Right hindlimb (tissue), 1 donor: ENCODE data around the gene MPST.

ENCODE experiments used
- DNase-seq: peaks from one replicate; pipeline ENCODE4 v3.0.0-alpha.2; 2018

Gene MPST

GRCh38 chr22:37023743-37024338 is 4.3 kb downstream of the MPST start:
- no peak for DNase-seq

GRCh38 chr22:37024339-37025157 is 5.0 kb downstream of the MPST start:
- DNase-seq = no peak

- no peak for DNase-seq
These were observed 6.0 kb downstream of the MPST start for GRCh38 chr22:37025500-37026070.

- DNase-seq = no peak
These were observed 6.8 kb downstream of the MPST start for GRCh38 chr22:37026325-37026724.

- DNase-seq = no peak
These were observed 8.0 kb downstream of the MPST start for GRCh38 chr22:37027556-37027955.

GRCh38 chr22:37028692-37029674 is 9.4 kb downstream of the MPST start:
- DNase-seq = no peak

- DNase-seq = no peak
These were observed 11.2 kb downstream of the MPST start for GRCh38 chr22:37030560-37031281.

- no peak for DNase-seq
These were observed 12.6 kb downstream of the MPST start for GRCh38 chr22:37032134-37032534.

GRCh38 chr22:37032535-37033460 is 13.3 kb downstream of the MPST start:
- DNase-seq = no peak

GRCh38 chr22:37033605-37034430 is 14.3 kb downstream of the MPST start:
- no peak for DNase-seq

- no peak for DNase-seq
These were observed 17.3 kb downstream of the MPST start for GRCh38 chr22:37036655-37037377.

GRCh38 chr22:37037669-37038068 is 18.1 kb downstream of the MPST start:
- no peak for DNase-seq

- no peak for DNase-seq
These were observed 19.9 kb downstream of the MPST start for GRCh38 chr22:37039466-37039865.

GRCh38 chr22:37043209-37043827 is 23.8 kb downstream of the MPST start:
- DNase-seq = no peak

GRCh38 chr22:37043828-37044538 is 24.4 kb downstream of the MPST start:
- no peak for DNase-seq

GRCh38 chr22:37044634-37045625 is 25.4 kb downstream of the MPST start:
- no peak for DNase-seq

GRCh38 chr22:37045958-37046357 is 26.4 kb downstream of the MPST start:
- no peak for DNase-seq
